Rectal smooth muscle tissue (tissue), 1 donor: ENCODE results near the gene AGAP1.

Experiments
- H3K27ac ChIP-seq: one replicate; pipeline ENCODE4 v1.7.0; 2013; ENCODE audit warnings: low read depth, low read length, inconsistent platforms
- H3K27me3 ChIP-seq: one replicate; pipeline ENCODE4 v1.7.0; 2013; ENCODE audit warnings: low read length; ENCODE audit not compliant: control insufficient read depth, insufficient read depth
- H3K36me3 ChIP-seq: one replicate; pipeline ENCODE4 v1.7.0; 2013; ENCODE audit warnings: low read length; ENCODE audit not compliant: control insufficient read depth, insufficient read depth
- H3K4me1 ChIP-seq: one replicate; pipeline ENCODE4 v1.7.0; 2013; ENCODE audit warnings: low read length; ENCODE audit not compliant: control insufficient read depth, insufficient read depth
- H3K4me3 ChIP-seq: one replicate; pipeline ENCODE4 v1.7.0; 2013; ENCODE audit warnings: low read length
- H3K9ac ChIP-seq: one replicate; pipeline ENCODE4 v1.7.0; 2013; ENCODE audit warnings: low read length

AGAP1 gene

DNA sequence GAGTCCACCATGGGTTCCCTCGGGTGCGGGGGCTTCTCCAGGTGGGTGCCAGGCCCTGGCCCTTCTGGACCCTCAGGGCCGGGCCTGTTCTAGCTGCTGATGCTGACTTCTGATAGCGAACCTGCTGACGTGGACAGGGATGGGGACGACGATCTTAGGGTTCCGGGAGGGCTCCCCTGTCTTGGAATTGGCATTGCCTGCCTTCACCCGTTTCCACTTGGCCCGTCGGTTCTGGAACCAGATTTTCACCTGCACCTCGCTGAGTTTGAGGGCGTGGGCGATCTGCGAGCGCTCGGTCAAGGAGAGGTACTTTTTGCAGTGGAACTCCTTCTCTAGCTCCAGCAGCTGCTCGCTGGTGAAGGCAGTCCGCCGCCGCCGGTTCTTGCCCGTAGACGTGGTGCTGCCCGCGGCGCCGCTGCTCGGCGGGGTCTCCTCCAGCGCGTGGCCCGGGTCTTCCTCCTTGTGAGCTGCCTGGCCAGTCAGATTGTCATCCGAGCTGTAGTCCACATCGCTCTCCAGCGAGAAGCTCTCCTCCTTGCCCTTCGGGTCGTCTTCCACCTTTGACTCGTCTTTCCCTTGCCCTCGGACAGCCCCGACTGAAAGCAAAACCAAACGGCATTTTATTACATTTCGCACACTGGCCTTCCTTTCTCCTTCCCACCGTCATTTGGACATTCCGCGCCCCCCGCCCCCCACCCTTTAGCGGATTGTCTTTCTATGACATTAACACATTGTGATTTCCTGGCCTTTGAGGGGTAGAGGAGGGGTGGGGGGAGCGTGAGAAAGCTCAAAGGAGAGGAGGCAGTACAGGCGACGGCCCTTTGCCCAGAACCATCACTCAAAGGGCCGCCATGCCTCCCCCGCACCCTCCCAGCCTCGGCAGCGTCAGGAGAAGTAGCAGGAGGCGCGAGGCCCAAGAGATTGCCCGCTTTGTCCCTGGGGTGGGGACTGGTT, 672.3 kb downstream of the AGAP1 start:
- peaks cover 64% of the 10 kb centered on the region for H3K27me3 ChIP-seq
- H3K27ac ChIP-seq, result no peak overlapping the region
- peaks cover 13% of the 10 kb centered on the region for H3K4me1 ChIP-seq
- H3K36me3 ChIP-seq, result no peaks in the 10 kb centered on the region
- H3K4me3 ChIP-seq, result peak overlapping the region; percentile 45
- no peak overlapping the region for H3K9ac ChIP-seq

DNA sequence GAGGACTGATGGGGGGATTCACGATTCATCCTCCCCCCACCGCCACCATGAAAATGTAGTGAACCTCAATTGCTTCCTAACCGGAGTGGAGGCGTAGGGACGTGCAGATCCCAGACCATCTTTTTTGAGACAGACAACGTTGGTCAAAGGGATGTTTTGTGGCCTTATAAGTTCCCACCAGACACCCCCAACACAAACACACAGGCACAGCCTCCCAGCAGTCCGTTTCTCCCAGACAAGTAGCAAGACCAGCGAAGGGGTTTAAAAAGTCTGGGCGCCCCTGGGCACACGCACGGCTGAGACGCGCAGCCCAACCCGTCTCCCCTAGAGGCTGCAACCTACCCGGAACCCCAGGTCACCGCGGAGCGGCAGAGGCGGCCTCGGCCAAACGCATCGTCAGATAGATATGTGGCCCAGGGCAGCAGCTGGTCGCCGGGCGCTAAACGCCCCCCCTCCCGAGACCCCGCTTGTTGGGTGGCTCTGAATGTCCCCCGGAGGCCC, 673.0 kb downstream of the AGAP1 start:
- no peak overlapping the region for H3K27ac ChIP-seq
- H3K4me1 ChIP-seq, result peaks cover 13% of the 10 kb centered on the region
- H3K27me3 ChIP-seq, result peaks cover 71% of the 10 kb centered on the region
- H3K9ac ChIP-seq, result no peak overlapping the region
- H3K4me3 ChIP-seq, result peak overlapping the region; percentile 45
- H3K36me3 ChIP-seq, result no peaks in the 10 kb centered on the region

DNA sequence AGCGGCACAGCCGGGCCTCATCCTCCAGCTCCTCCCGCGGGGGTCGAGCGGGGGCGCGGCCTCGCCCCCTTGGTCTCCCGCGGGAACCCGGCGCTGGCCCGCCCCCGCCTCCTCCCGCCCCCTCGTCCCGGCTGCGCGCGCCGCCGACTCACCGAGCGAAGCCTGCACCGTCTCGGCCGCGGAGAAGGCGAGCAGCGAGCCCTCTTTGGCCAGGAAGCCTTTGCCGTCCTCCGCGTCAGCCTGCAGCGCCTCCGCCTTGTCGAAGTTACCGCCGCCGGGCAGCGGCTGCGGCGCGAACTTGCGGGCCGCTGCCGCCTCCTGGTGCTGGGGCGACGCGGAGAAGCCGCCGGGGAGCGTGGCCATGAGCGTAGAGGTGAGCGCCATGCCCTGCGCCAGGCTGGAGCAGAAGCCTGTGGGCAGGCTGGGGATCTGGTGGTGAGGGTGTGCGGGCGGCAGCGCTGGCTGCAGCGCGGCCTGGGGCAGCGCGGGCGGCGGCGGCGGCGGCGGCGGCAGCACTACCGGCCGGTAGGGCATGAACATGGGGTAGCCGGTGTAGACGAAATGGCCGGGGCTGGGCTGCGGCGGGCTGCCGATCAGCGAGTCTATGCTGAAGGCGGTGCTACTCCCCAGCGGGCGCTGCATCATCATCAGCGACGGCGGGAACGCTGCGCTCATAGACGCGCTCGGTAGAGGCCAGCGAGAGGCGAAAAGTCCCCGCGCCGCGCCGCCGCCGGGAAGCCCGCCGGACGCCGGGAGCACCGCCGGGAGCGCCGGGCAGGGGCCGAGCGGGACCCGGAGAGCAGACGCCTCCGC, 673.7 kb downstream of the AGAP1 start:
- Histone ChIP-seq H3K9ac (no peak overlapping the region), H3K27ac (no peak overlapping the region), H3K36me3 (no peaks in the 10 kb centered on the region), H3K4me3 (peak overlapping the region; percentile 52), H3K27me3 (peaks cover 71% of the 10 kb centered on the region), H3K4me1 (peaks cover 13% of the 10 kb centered on the region)

DNA sequence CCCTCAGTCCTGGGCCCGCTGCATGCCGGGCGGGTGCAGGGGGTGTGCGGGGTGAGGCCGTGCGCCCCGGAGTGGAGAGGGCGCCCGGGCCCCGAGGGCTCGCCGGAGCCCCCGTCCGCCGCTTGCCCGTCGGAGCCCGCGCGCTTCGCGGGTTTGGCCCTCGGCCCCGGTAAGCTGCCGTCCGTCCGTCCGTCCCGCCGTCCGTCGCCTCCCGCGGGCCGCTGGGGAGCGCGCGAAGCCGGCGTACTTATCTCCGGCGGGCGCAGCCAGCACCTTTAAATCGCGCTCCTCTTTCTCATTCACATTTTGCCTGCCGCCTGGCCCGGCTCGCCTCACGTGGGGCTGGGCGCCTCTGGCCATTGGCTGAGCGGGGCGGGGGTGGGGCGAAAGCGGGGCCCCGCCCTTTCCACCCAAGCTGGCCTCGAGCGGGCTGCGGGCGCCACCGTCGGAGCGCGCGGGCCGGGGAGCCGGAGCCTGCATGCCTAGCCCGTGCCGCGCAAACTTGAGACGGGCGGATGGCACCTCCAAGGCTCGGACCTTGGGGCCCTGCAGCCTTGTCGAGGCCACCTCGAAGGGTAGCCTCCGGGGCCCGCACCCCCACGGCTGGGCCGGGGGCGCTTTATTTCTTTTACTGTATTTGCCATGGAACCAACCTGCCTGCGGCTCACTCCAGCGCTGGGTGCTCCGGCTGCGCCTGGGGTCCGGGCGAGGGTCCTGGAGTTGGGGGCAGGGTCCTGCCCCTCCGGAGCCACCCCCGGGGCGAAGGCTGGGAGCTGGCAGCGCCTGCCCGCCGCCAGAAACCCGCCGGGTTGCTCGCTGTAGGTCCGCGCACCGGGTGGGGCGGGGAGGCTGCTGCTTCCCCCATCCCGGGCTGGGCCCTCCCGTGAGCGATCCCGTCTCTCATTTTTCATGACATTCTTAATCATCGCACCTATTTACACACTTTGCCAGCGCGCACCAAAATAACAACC, 674.6 kb downstream of the AGAP1 start, which contains the start of gene GBX2:
GBX2 (minus strand) TSS at position 277 of the 971 bp plus-strand sequence. CDS start 415 bp downstream, outside the sequence.
- H3K4me1 ChIP-seq, result peaks cover 13% of the 10 kb centered on the region

DNA sequence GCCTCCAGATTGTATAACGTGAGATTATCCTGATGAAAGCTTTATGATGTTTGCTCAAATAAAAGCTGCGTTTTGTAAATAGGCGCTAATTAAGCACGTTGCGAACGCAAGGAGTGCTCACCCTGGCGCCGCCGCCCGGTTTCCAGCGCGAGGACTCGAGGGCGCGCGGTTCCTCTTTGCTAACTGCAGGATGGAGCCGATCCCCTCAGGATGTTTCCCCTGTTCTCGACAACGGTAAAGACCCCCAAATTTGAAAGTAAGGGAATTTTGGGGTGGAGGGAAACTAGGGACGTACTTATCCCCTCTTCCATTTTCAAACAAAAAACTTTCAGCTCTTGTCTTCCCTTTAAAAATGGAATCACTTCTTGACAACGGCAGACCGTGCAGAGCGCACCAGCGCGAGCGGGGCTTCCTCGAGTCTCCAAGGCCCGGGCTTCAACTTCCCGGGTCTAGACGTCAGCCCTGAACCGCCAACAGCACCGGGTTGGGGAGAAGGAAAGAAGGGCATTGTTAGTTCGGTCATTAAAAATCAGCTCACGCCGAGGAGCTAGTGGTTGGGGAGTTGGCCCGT, 675.4 kb downstream of the AGAP1 start:
- H3K36me3 ChIP-seq, result no peaks in the 10 kb centered on the region
- H3K27me3 ChIP-seq, result peaks cover 68% of the 10 kb centered on the region
- H3K4me3 ChIP-seq, result no peak overlapping the region
- H3K27ac ChIP-seq, result no peak overlapping the region
- H3K9ac ChIP-seq, result no peak overlapping the region
- H3K4me1 ChIP-seq, result peaks cover 10% of the 10 kb centered on the region

More for the DNA sequence above, 674.6 kb downstream of the AGAP1 start, which contains the start of gene GBX2:
- H3K9ac ChIP-seq, result no peak within 1 kb of the TSS
- H3K36me3 ChIP-seq, result no peaks in the 10 kb centered on the region
- peak within 1 kb of the TSS; percentile 52 for H3K4me3 ChIP-seq
- H3K27ac ChIP-seq, result no peak within 1 kb of the TSS
- H3K27me3 ChIP-seq, result peaks cover 69% of the 10 kb centered on the region

DNA sequence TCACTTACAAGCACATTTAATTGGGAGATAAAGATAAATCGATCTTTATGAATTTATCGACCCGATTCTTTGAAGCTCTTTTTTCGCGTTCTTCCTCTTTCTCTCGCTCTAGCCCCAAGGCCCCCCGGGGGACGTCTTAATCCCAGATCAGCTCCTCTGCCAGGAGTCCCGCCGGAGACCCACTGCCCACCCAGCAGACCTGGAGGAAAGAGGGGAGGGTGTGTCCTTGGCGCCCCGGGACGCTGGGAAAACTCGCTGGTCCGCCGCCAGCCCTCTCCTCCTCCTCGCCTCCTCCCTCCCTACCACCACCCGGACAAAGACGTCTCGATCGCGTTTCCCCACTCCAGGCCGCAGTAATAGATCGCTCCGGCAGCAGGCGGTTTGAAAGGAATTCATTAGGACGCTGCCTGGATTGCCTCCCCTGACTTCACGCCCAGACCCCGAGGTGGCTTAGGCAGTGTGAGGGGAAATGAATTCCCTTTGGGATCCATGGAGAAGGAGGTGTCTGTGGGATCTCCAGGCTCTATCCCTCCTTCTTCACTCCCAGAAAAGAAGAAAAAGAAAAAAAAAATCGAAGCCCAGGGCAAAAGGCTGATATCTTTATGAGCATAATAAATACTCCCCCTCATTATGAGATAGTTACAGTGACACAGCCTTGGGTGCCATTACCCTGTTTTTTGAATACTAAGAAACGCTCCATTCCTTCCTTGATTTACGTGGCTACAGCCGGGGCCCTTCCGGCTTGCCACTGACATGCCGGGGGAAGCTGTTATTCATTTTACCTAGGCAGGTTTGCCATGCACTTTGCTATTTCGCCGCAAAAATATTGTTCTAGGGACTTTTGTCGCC, 676.1 kb downstream of the AGAP1 start:
- Histone ChIP-seq H3K4me1 (peaks cover 6% of the 10 kb centered on the region), H3K27me3 (peaks cover 63% of the 10 kb centered on the region), H3K4me3 (no peak overlapping the region), H3K27ac (no peak overlapping the region), H3K36me3 (no peaks in the 10 kb centered on the region), H3K9ac (no peak overlapping the region)

DNA sequence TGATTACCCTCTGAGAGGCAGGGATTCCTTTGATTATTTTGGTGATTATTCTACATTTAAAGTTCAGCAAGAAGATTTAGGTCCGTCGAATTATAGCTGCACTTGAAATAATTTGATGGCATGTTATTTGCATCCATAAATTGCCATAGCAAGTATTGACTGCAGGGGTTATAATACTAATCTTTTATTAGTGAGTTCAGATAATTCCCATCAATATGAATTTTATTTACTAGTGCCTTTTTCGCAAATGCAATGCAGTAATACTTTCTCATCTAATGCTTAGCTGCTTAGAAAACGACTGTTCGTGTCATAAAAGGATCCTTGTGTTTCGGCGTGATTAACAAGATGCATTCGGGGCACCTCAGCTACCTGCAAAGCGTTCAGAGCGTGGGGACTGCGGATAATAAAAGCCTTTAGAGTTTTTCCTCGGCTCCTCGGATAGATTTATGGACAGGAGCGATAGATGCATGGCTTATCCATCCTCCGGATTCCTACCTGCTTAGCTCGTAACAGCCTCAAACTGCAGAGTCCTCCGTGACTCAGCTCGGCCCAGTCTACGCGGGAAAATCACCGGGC, 676.8 kb downstream of the AGAP1 start:
- Histone ChIP-seq H3K4me1 (peaks cover 5% of the 10 kb centered on the region), H3K4me3 (no peak overlapping the region), H3K36me3 (no peaks in the 10 kb centered on the region), H3K27ac (no peak overlapping the region), H3K27me3 (peaks cover 64% of the 10 kb centered on the region), H3K9ac (no peak overlapping the region)

DNA sequence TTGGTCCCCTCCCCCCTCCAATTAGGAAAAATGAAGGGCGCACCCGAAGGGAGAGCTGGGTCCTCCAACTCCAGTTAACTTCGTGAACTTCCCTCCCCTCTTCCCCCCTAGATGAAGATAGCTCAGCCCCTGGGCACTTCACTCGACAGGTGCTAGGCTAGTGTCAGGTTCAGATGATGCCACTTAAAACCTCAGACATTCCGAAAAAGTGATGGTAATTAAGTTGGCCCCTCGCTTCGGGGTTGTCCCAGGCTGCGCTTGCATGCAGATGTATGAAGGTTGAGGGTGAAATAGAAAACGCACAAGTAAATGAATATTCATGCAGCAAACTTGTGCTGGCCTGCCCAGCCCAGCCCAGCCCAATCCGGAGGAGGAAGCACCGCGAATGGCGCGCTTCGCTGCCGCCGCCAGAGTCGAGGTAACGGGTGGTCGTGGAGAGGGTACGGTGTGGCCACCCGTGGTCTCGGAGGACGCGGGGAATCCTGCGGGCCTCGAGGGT, 677.4 kb downstream of the AGAP1 start:
- Histone ChIP-seq H3K36me3 (no peaks in the 10 kb centered on the region), H3K4me3 (no peak overlapping the region), H3K9ac (no peak overlapping the region), H3K27me3 (peaks cover 61% of the 10 kb centered on the region), H3K4me1 (peaks cover 4% of the 10 kb centered on the region), H3K27ac (no peak overlapping the region)

DNA sequence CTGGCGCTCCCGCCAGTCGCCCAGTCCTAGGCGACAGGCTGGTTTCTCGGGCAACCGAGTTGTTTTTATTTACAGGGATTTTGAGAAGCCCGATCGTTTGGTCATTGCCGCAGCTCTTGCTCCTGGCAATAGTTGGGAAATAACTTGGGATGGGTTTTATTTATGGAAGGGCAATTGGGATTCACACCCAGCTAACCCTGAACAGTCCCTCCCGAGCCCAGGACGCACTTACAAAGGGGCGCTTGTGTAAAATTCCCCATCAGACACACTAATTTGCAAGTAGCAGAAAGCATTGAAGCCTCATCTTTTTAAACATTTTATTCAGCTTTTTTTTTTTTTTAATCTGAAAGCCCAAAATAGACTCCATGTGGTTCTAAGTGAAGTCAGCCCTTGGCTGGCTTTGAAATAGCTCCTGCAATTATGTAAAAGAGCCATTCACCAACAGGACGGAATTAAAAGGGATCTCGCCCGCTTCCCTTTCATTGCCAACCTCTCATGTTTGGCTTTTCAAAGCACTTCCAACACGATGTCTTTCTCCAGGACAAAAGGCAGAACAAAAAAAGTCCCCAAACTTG, 677.9 kb downstream of the AGAP1 start:
- Histone ChIP-seq H3K27me3 (peaks cover 57% of the 10 kb centered on the region), H3K4me1 (peaks cover 3% of the 10 kb centered on the region), H3K27ac (no peak overlapping the region), H3K4me3 (no peak overlapping the region), H3K36me3 (no peaks in the 10 kb centered on the region), H3K9ac (no peak overlapping the region)
